ENCODE results near the gene TUBGCP6.
A peak's percentile ranks its signal among the peaks of the same experiment; 100 is the strongest.

Gene TUBGCP6

GRCh38 chr22:50219800-50220602 is 24.8 kb downstream of the TUBGCP6 start:
- TF ChIP-seq CTCF (IDR thresholded peaks at IDR 0.05; ENCODE audit: poor library complexity, severe bottlenecking), result no peak
- Histone ChIP-seq H3K4me3 (ENCODE audit: severe bottlenecking) (no peak overlapping the region), H3K4me1 (ENCODE audit: insufficient read depth, poor library complexity, severe bottlenecking) (no peaks in the 10 kb centered on the region), H3K27ac (ENCODE audit: poor library complexity, severe bottlenecking) (no peak overlapping the region), H3K36me3 (ENCODE audit: low read depth) (peaks cover 56% of the 10 kb centered on the region), H3K27me3 (ENCODE audit: insufficient read depth, poor library complexity, severe bottlenecking) (no peaks in the 10 kb centered on the region), H3K9me3 (ENCODE audit: severe bottlenecking) (no peaks in the 10 kb centered on the region)
- DNase-seq (ENCODE audit: low spot score) (peak; percentile 48), ATAC-seq (ENCODE audit: low read depth) (no peak)

- ATAC-seq (ENCODE audit: low read depth) (peak; percentile 55), DNase-seq (ENCODE audit: low spot score) (peak; percentile 65)
- Histone ChIP-seq H3K4me1 (ENCODE audit: insufficient read depth, poor library complexity, severe bottlenecking) (no peaks in the 10 kb centered on the region), H3K9me3 (ENCODE audit: severe bottlenecking) (no peaks in the 10 kb centered on the region), H3K27me3 (ENCODE audit: insufficient read depth, poor library complexity, severe bottlenecking) (no peaks in the 10 kb centered on the region), H3K36me3 (ENCODE audit: low read depth) (peaks cover 60% of the 10 kb centered on the region), H3K4me3 (ENCODE audit: severe bottlenecking) (no peak overlapping the region), H3K27ac (ENCODE audit: poor library complexity, severe bottlenecking) (no peak overlapping the region)
- no peak for TF ChIP-seq CTCF (IDR thresholded peaks at IDR 0.05; ENCODE audit: poor library complexity, severe bottlenecking)
Measured at GRCh38 chr22:50218996-50219727, 25.7 kb downstream of the TUBGCP6 start.

- H3K27ac ChIP-seq (ENCODE audit: poor library complexity, severe bottlenecking), result no peak overlapping the region
- no peak overlapping the region for H3K4me3 ChIP-seq (ENCODE audit: severe bottlenecking)
- no peaks in the 10 kb centered on the region for H3K27me3 ChIP-seq (ENCODE audit: insufficient read depth, poor library complexity, severe bottlenecking)
- no peak for TF ChIP-seq CTCF (IDR thresholded peaks at IDR 0.05; ENCODE audit: poor library complexity, severe bottlenecking)
- no peaks in the 10 kb centered on the region for H3K4me1 ChIP-seq (ENCODE audit: insufficient read depth, poor library complexity, severe bottlenecking)
- ATAC-seq (ENCODE audit: low read depth) (no peak), DNase-seq (ENCODE audit: low spot score) (peak; percentile 61)
- H3K9me3 ChIP-seq (ENCODE audit: severe bottlenecking), result no peaks in the 10 kb centered on the region
- H3K36me3 ChIP-seq (ENCODE audit: low read depth), result peaks cover 64% of the 10 kb centered on the region
Measured at GRCh38 chr22:50218153-50218995, 26.4 kb downstream of the TUBGCP6 start.

DNA sequence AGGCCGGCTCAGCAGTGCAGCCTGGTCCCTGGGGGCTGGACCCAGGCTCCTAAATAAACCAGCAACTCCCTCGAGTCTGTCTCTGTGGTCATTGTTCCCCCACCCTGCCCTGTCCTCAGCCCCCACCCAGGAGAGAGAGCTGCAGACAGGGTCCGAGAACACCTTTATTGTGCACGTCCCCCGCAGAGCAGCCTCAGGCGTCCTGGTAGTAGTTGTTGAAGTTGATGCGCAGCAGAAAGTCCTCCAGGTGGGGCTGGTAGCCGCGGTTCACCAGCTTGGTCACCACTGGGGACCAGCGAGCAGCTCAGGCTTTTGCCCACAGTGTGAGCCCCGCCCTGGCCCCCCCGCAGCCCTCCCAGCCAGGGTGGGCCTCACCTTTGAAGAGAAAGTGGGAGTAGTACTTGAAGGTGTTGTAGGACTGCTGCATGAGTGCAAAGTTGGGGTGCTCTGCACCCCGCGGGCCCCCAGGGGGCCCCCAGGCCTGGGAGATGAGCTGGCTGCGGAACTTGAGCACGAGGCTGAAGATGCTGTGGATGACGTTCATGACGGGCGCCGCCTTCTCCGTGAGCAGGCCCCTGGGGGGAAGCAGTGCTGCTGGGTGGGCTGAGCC is 27.2 kb downstream of the TUBGCP6 start:
- no peaks in the 10 kb centered on the region for H3K9me3 ChIP-seq (ENCODE audit: severe bottlenecking)
- ATAC-seq (ENCODE audit: low read depth) (no peak), DNase-seq (ENCODE audit: low spot score) (peak; percentile 64)
- TF ChIP-seq CTCF (IDR thresholded peaks at IDR 0.05; ENCODE audit: poor library complexity, severe bottlenecking), result no peak
- no peaks in the 10 kb centered on the region for H3K27me3 ChIP-seq (ENCODE audit: insufficient read depth, poor library complexity, severe bottlenecking)
- peaks cover 65% of the 10 kb centered on the region for H3K36me3 ChIP-seq (ENCODE audit: low read depth)
- no peaks in the 10 kb centered on the region for H3K4me1 ChIP-seq (ENCODE audit: insufficient read depth, poor library complexity, severe bottlenecking)
- H3K4me3 ChIP-seq (ENCODE audit: severe bottlenecking), result no peak overlapping the region
- H3K27ac ChIP-seq (ENCODE audit: poor library complexity, severe bottlenecking), result no peak overlapping the region

Measured in RWPE2 (cell line).